Right atrium auricular region (tissue), 2 donors: Measurements from ENCODE around the gene CCM2. TPM values are rescaled to one million over a fixed set of nuclear protein-coding genes. Genes with fewer than 3 reads are reported as not detected.

Source experiments
- DNase-seq: peaks from one replicate; pipeline ENCODE4 v3.0.0-alpha.2; 2019; ENCODE audit warnings: low spot score
- H3K27ac ChIP-seq, 2 donors: fragments of 200-600 bp; sonication (generic); 1 replicate in 1 of 2; 2 replicates in 1 of 2; pipeline ENCODE4 v1.5.1; 2016 to 2019
- H3K27me3 ChIP-seq, 2 donors: fragments of 200-600 bp; sonication (generic); one replicate each; pipeline versions ENCODE4 v1.5.1 to v1.6.0; 2017 to 2019
- H3K36me3 ChIP-seq: fragments of 200-600 bp; sonication (generic); one replicate; pipeline ENCODE4 v1.5.1; 2016
- H3K4me1 ChIP-seq, 2 donors: fragments of 200-600 bp; sonication (generic); one replicate each; pipeline versions ENCODE4 v1.5.1 to v1.6.0; 2017 to 2019
- H3K4me3 ChIP-seq, 2 donors: fragments of 200-600 bp; sonication (generic); 1 replicate in 1 of 2; 2 replicates in 1 of 2; pipeline ENCODE4 v1.5.1; 2017 to 2019; ENCODE audit warnings: mild to moderate bottlenecking in 1 of 2, moderate library complexity in 1 of 2
- H3K9me3 ChIP-seq, 2 donors: fragments of 200-600 bp; sonication (generic); one replicate each; pipeline ENCODE4 v1.5.1; 2019
- total RNA-seq, 2 donors: library from RNA; depleted of rRNA; stranded (reverse); fragments of >200 nt; gene quantifications; one replicate each; pipeline ENCODE4 v1.1.0, GENCODE V29; 2016
- TF ChIP-seq, protein P1 (sequence below), 2 donors: fragments of 200-600 bp; sonication (generic); IDR thresholded peaks; one replicate each; pipeline ENCODE4 v1.5.1; 2019; ENCODE audit warnings: antibody characterized with exemption in 2 of 2

CCM2 gene
- total RNA-seq, 2 donors from 2014 or later: 26.5 to 34.0 TPM

DNA sequence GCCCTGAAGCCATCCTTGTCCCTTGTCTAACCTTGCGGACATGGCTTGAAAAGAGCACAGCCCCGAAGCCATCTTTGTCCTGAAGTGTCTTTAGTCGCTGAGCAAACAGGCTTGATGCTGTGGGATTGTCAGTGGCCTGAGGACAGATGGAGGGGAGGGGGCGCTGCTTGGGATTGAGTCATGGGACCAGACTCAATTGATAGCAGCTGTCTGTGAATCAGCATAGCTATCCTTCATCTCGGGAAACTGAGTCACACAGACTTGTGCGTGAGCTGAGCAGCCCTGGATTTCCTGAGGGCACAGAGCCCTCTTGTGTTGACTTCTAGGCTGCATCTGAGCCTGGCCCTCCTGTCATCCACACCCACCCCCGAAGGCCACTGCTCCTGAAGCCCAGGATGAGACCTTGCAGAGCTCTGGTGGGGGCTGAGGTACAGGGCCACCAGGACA lies 35.6 kb upstream of the CCM2 start:
- TF ChIP-seq, protein P1, sequence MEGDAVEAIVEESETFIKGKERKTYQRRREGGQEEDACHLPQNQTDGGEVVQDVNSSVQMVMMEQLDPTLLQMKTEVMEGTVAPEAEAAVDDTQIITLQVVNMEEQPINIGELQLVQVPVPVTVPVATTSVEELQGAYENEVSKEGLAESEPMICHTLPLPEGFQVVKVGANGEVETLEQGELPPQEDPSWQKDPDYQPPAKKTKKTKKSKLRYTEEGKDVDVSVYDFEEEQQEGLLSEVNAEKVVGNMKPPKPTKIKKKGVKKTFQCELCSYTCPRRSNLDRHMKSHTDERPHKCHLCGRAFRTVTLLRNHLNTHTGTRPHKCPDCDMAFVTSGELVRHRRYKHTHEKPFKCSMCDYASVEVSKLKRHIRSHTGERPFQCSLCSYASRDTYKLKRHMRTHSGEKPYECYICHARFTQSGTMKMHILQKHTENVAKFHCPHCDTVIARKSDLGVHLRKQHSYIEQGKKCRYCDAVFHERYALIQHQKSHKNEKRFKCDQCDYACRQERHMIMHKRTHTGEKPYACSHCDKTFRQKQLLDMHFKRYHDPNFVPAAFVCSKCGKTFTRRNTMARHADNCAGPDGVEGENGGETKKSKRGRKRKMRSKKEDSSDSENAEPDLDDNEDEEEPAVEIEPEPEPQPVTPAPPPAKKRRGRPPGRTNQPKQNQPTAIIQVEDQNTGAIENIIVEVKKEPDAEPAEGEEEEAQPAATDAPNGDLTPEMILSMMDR (IDR thresholded peaks at IDR 0.05): no peak
- no peak overlapping the region for H3K4me3 ChIP-seq

DNA sequence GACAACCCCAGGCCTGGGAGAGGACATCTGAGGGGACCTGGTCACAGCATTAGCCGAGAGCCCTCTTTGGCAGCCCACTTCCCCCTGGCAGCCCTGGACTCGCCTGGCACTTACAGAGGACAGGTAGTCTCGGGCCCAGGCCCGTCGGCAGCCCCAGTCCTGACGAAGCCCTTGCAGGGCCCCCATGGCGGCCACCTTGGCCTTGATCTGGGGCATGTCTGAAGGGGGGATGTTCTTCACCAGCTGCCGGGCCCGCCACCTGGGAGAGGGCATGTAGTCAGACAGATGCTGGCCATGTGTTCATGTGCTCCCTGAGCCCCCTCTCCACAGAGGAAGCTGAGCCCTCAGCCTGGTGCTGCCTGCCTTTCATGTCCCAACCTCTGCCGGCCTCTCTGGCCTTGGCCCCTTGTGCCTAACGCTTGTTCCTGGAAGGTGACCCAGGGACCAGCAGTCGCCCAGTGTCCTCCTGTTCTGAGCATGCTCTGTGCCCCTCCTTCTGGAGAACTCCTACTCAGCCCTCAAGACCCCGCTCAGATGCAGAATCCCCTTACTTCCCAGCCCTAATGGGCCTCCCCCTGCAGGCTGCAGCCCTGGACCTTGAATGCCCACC lies 35.1 kb upstream of the CCM2 start:
- no peak overlapping the region for H3K4me3 ChIP-seq
- no peak overlapping the region for H3K27ac ChIP-seq
- H3K4me1 ChIP-seq: peaks cover 0 to 12% of the 10 kb centered on the region in 2 donors
- H3K27me3 ChIP-seq: no peaks in the 10 kb centered on the region
- H3K9me3 ChIP-seq: no peaks in the 10 kb centered on the region
- no peak for DNase-seq
- TF ChIP-seq, protein P1 (IDR thresholded peaks at IDR 0.05): no peak
- H3K36me3 ChIP-seq: no peaks in the 10 kb centered on the region

More for the DNA sequence above, 35.6 kb upstream of the CCM2 start:
- H3K9me3 ChIP-seq: no peaks in the 10 kb centered on the region
- no peaks in the 10 kb centered on the region for H3K27me3 ChIP-seq
- H3K4me1 ChIP-seq: peaks cover 0 to 12% of the 10 kb centered on the region in 2 donors
- no peak for DNase-seq
- H3K27ac ChIP-seq: no peak overlapping the region
- H3K36me3 ChIP-seq: no peaks in the 10 kb centered on the region

DNA sequence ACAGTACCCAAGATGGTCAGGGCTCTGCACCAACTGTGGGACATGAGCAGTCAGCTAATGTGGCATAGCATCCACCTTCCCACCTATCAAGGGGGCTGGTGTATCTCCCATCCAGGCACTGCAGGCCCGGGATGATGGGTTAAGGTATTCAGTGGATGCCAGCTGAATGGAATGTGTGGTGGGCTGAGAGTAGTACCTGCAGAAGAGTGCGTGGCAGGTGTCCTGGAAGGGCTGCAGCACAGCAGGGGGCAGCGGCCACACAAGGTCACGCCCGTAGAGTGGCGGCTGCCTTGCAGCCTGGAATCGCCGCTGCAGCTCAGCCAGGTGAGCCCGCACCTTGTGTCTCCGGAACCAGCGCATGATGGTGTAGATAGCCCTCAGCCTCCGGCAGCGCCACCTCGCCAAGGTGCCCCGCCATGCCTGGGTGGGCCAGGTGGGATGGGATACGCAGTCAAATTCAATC lies 34.5 kb upstream of the CCM2 start:
- H3K27me3 ChIP-seq: no peaks in the 10 kb centered on the region
- no peak overlapping the region for H3K4me3 ChIP-seq
- no peak overlapping the region for H3K27ac ChIP-seq
- TF ChIP-seq, protein P1 (IDR thresholded peaks at IDR 0.05): no peak
- H3K36me3 ChIP-seq: no peaks in the 10 kb centered on the region
- H3K4me1 ChIP-seq: peaks cover 0 to 12% of the 10 kb centered on the region in 2 donors
- H3K9me3 ChIP-seq: no peaks in the 10 kb centered on the region
- no peak for DNase-seq

DNA sequence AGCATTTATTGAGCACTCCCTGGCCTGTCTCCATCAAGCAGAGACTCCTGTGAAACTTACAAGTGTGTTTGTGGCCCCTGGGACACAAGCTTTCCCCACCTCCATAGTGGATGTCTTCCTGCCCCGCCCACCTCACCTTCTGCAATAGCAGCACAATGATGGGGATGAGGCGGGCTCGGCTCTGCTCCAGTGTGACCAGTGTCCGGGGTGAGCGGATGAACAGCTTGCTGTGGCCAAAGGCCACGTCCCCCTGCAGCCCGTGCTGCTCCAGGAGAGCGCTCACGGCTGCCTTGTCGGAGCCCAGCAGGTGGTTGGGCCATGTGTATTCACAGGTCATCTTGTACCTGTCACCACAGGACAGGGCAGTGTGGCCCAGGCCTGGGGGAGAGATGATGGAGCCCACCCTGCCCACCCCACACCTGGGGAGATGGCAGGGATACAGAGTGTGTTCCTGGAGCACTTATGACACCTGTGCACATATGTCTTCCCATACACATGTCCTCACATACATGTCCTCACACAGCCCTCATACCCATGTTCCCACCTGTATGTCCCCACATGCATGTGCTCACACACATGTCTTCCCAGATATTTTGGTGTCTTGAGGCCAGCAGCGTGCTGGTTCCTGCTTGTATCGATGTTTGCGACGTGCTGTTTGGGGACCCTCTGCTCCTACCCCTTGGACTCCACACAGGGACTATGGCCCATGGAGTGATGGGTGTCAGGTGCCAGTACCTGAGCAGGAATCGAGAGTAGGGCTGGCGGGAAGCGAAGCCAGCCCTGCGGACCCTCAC lies 33.9 kb upstream of the CCM2 start:
- DNase-seq: no peak

DNA sequence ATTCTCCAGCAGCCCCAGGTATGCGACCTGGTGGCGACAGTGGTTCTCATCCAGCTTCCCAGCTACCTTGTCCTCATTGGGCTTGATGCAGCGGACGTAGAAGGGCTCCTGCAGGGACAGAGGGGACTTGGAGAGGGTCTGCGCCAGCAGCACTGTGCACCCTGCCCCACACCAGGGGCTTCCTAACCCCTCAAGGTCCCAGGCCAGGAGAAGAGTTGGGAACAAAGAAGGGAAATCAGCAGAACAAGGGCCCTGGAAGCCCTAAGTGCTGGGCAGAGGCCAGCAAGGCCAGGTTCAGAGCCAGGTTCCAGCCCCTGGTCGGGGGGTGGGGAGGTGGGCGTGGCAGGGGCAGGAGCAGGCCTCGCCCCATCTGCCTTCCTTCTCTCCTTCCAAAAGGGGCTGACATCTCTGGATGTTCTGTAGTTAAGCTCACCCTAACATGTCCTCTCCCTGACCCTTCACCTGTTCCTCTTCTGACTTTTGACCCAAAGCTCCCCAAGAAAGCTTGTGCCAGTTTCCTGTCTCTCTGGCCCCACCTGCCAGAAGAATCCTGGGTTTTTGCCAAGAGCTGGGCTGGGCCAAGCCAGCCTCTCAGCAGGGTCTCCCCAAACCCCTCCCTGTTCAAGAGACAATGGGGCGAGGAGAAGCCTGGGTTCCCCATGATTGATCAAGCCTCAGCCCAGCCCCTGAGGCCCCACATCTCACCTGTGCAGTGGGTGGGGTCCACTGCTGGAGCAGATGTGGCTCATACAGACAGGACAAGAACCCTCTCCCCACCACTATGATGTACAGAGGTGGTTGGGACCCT lies 33.1 kb upstream of the CCM2 start:
- Histone ChIP-seq H3K27ac (no peak overlapping the region), H3K27me3 (no peaks in the 10 kb centered on the region), H3K9me3 (no peaks in the 10 kb centered on the region), H3K36me3 (no peaks in the 10 kb centered on the region), H3K4me3 (no peak overlapping the region), H3K4me1 (peaks cover 0 to 12% of the 10 kb centered on the region in 2 donors)
- TF ChIP-seq, protein P1 (IDR thresholded peaks at IDR 0.05): no peak
- DNase-seq: no peak

More for the DNA sequence above, 33.9 kb upstream of the CCM2 start:
- Histone ChIP-seq H3K4me1 (peaks cover 0 to 12% of the 10 kb centered on the region in 2 donors), H3K4me3 (no peak overlapping the region), H3K27me3 (no peaks in the 10 kb centered on the region), H3K9me3 (no peaks in the 10 kb centered on the region), H3K27ac (no peak overlapping the region), H3K36me3 (no peaks in the 10 kb centered on the region)
- TF ChIP-seq, protein P1 (IDR thresholded peaks at IDR 0.05): no peak
